HepG2 (cell line): ENCODE measurements around the gene TXN. TPM values are rescaled to one million over a fixed set of nuclear protein-coding genes. Genes with fewer than 3 reads are reported as not detected.

Experiments used
- ATAC-seq: fragments of 200-7000 bp; cut with Tn5 transposase; 3 replicates; pipeline ENCODE4 v1.9.1; 2020; ENCODE audit warnings: mild to moderate bottlenecking, moderate library complexity
- BruUV-seq: library from RNA; stranded (reverse); fragments of 400-500 nt; replicated peaks from 2 replicates; lab custom pipeline; 2021; lab: Mats Ljungman, UMichigan
- CTCF ChIA-PET: fragments of 300-600 bp; formaldehyde crosslinking; extraction: SDS; loops from one replicate; lab custom pipeline; 2021; ENCODE audit warnings: low total read pairs, inconsistent platforms, low intra/inter-chr PET ratio; lab: Yijun Ruan, JAX
- POLR2A ChIA-PET: fragments of 350-600 bp; sonication (Branson Sonifier 250); formaldehyde crosslinking; loops from one replicate; lab custom pipeline; 2020; ENCODE audit warnings: antibody characterized with exemption, inconsistent platforms; lab: Yijun Ruan, JAX
- DNase-seq: peaks from one replicate; pipeline ENCODE4 v3.0.0-alpha.2; 2015; ENCODE audit warnings: low spot score
- FAIRE-seq: peaks from 3 replicates; lab custom pipeline; 2011; peaks lifted over from hg19 to GRCh38; lab: Jason Lieb, UNC
- H2AFZ ChIP-seq: one replicate; pipeline ENCODE4 v1.6.1; 2011; ENCODE audit warnings: low read length, inconsistent platforms
- H3K27ac ChIP-seq: fragments of 300-600 bp; 3 replicates; pipeline ENCODE4 v1.8.0; 2011; ENCODE audit warnings: mixed run types, mild to moderate bottlenecking, mixed read lengths, low read length, inconsistent platforms; ENCODE audit not compliant: insufficient read depth; ENCODE audit errors: extremely low read length
- H3K27me3 ChIP-seq, 2 experiments: fragments of 200-600 bp in 1 of 2; 2 replicates in 1 of 2; 3 replicates in 1 of 2; pipeline versions ENCODE4 v1.6.0 to v1.8.0; 2011; ENCODE audit warnings: low read length in 2 of 2, mild to moderate bottlenecking in 2 of 2, moderate library complexity in 2 of 2, inconsistent platforms in 1 of 2; ENCODE audit not compliant: insufficient read depth in 2 of 2, control insufficient read depth in 1 of 2
- H3K36me3 ChIP-seq, 2 experiments: fragments of 200-600 bp in 1 of 2; replicated peaks in 1 of 2; 2 replicates in 1 of 2; 3 replicates in 1 of 2; pipeline versions ENCODE4 v1.5.1 to v1.8.0; 2011; ENCODE audit warnings: low read length in 2 of 2, inconsistent platforms in 1 of 2; ENCODE audit not compliant: insufficient read depth in 2 of 2, control insufficient read depth in 1 of 2
- H3K4me1 ChIP-seq: 2 replicates; pipeline ENCODE4 v1.5.1; 2012; ENCODE audit warnings: low read length, inconsistent platforms; ENCODE audit not compliant: insufficient read depth
- H3K4me2 ChIP-seq: 2 replicates; pipeline ENCODE4 v1.6.0; 2011; ENCODE audit warnings: low read depth, low read length, inconsistent platforms
- H3K4me3 ChIP-seq, 3 experiments: fragments of 200-600 bp in 1 of 3; sonication (generic), shearing (Covaris generic) in 1 of 3; replicated peaks in 1 of 3; 2 replicates each; pipeline ENCODE4 v1.5.1; 2011 to 2016; ENCODE audit warnings: low read length in 3 of 3, inconsistent platforms in 2 of 3, low read depth in 2 of 3, mild to moderate bottlenecking in 2 of 3, control low read depth in 1 of 3, mixed read lengths in 1 of 3; ENCODE audit not compliant: insufficient read depth in 1 of 3
- H3K79me2 ChIP-seq: one replicate; pipeline ENCODE4 v1.6.1; 2011; ENCODE audit warnings: low read length, inconsistent platforms; ENCODE audit not compliant: insufficient read depth
- H3K9ac ChIP-seq: 2 replicates; pipeline ENCODE4 v1.6.0; 2011; ENCODE audit warnings: mild to moderate bottlenecking, low read depth, low read length, inconsistent platforms; ENCODE audit not compliant: insufficient read depth
- H3K9me3 ChIP-seq: 2 replicates; pipeline ENCODE4 v1.5.1; 2012; ENCODE audit warnings: mild to moderate bottlenecking, low read length
- H4K20me1 ChIP-seq: 2 replicates; pipeline ENCODE4 v1.6.0; 2011; ENCODE audit warnings: inconsistent platforms, mild to moderate bottlenecking, low read length, moderate library complexity; ENCODE audit not compliant: insufficient read depth
- ATF1 ChIP-seq: IDR thresholded peaks from 2 replicates; pipeline ENCODE4 v1.6.1; 2016; ENCODE audit warnings: mild to moderate bottlenecking, control low read depth
- DMAP1 ChIP-seq: IDR thresholded peaks from 2 replicates; pipeline ENCODE4 v1.6.1; 2016
- ESRRA ChIP-seq: sonication (generic); formaldehyde crosslinking; IDR thresholded peaks from 2 replicates; pipeline ENCODE4 v1.5.1; 2020; ENCODE audit warnings: mild to moderate bottlenecking, low read depth, missing genetic modification reagents
- FOXA3 ChIP-seq: IDR thresholded peaks from 2 replicates; pipeline ENCODE4 v1.6.1; 2016; ENCODE audit warnings: missing genetic modification reagents, missing compliant biosample characterization
- PRPF4 ChIP-seq: fragments of 200-400 bp; formaldehyde crosslinking; IDR thresholded peaks from 2 replicates; pipeline ENCODE4 v1.6.1; 2016; ENCODE audit warnings: low read length, low read depth; ENCODE audit not compliant: poor library complexity, severe bottlenecking
- PTBP1 ChIP-seq: fragments of 200-400 bp; formaldehyde crosslinking; IDR thresholded peaks from 2 replicates; pipeline ENCODE4 v1.6.1; 2018; ENCODE audit warnings: low read length, low read depth; ENCODE audit not compliant: poor library complexity, severe bottlenecking
- SALL2 ChIP-seq: sonication (generic); formaldehyde crosslinking; IDR thresholded peaks from 2 replicates; pipeline ENCODE4 v1.8.1; 2023; ENCODE audit warnings: mild to moderate bottlenecking, missing genetic modification reagents, inconsistent platforms
- SAP130 ChIP-seq: IDR thresholded peaks from 2 replicates; pipeline ENCODE4 v1.6.1; 2016; ENCODE audit warnings: low read depth
- SMAD9 ChIP-seq: sonication (generic); formaldehyde crosslinking; IDR thresholded peaks from 2 replicates; pipeline ENCODE4 v1.5.1; 2020; ENCODE audit warnings: mild to moderate bottlenecking, missing genetic modification reagents
- SRSF1 ChIP-seq: fragments of 200-400 bp; formaldehyde crosslinking; optimal IDR thresholded peaks from 2 replicates; pipeline ENCODE3; 2017; ENCODE audit warnings: mild to moderate bottlenecking, low read depth, low read length, moderate library complexity
- TARDBP ChIP-seq: sonication (generic); formaldehyde crosslinking; IDR thresholded peaks from 2 replicates; pipeline ENCODE4 v1.8.0; 2022; ENCODE audit warnings: mild to moderate bottlenecking, missing genetic modification reagents
- TMF1 ChIP-seq: sonication (generic); formaldehyde crosslinking; IDR thresholded peaks from 2 replicates; pipeline ENCODE4 v1.8.1; 2022; ENCODE audit warnings: low read depth, missing genetic modification reagents
- ZNF615 ChIP-seq: sonication (generic); formaldehyde crosslinking; IDR thresholded peaks from 2 replicates; pipeline ENCODE4 v1.5.0; 2020; ENCODE audit warnings: mild to moderate bottlenecking, missing genetic modification reagents, borderline replicate concordance
- ZNF703 ChIP-seq: sonication (generic); formaldehyde crosslinking; IDR thresholded peaks from 2 replicates; pipeline ENCODE4 v1.5.1; 2020; ENCODE audit warnings: missing genetic modification reagents, mild to moderate bottlenecking, moderate library complexity, borderline replicate concordance
- ZNF775 ChIP-seq: sonication (generic); formaldehyde crosslinking; IDR thresholded peaks from 2 replicates; pipeline ENCODE4 v1.4.0; 2020; ENCODE audit warnings: missing genetic modification reagents, mild to moderate bottlenecking, moderate library complexity, borderline replicate concordance
- ZNF788 ChIP-seq: sonication (generic); formaldehyde crosslinking; IDR thresholded peaks from 2 replicates; pipeline ENCODE4 v1.5.0; 2020; ENCODE audit warnings: mild to moderate bottlenecking, missing genetic modification reagents, borderline replicate concordance
- WGBS: methylation state at CpG from one replicate; pipeline ENCODE4 v1.1.6; 2017; ENCODE audit warnings: low lambda C conversion rate; 5-methylcytosine and 5-hydroxymethylcytosine counted together
- in situ Hi-C: cut with HindIII; loops from 2 replicates; pipeline ENCODE4 v1.10.0; 2017; ENCODE audit warnings: low pct_unique_long_range_greater_than_20kb; ENCODE audit not compliant: extremely low pct_ligation_motif_present
- intact Hi-C: fragments of 100-400 bp; cut with micrococcal nuclease; formaldehyde crosslinking; loops from one replicate; pipeline ENCODE4 v1.10.0; 2022; ENCODE audit not compliant: unreplicated experiment
- polyA plus RNA-seq, 8 experiments: library from polyadenylated mRNA; depleted of rRNA in 3 of 8; stranded (reverse) in 7 of 8; unstranded in 1 of 8; fragments of >200 nt; fragmentation: Illumina TruSeq in 4 of 8; extraction: Trizol in 4 of 8; gene quantifications; 2 replicates each; pipeline versions ENCODE4 v1.2.1 to v1.2.3, GENCODE V29; 2011 to 2016; ENCODE audit warnings: low read depth in 4 of 8, missing spikeins in 1 of 8, mixed read lengths in 1 of 8; ENCODE audit not compliant: insufficient read depth in 1 of 8
- total RNA-seq, 5 experiments: library from RNA; depleted of rRNA; stranded (reverse); fragments of >200 nt; fragmentation: Illumina TruSeq; extraction: Trizol; gene quantifications; 2 replicates each; pipeline ENCODE4 v1.2.3, GENCODE V29; 2016; ENCODE audit warnings: low read depth in 1 of 5
- TF ChIP-seq, protein P1 (sequence below): IDR thresholded peaks from 2 replicates; pipeline ENCODE4 v1.6.1; 2016; ENCODE audit warnings: control low read depth
- TF ChIP-seq, protein P2 (sequence below): sonication (generic); formaldehyde crosslinking; IDR thresholded peaks from 2 replicates; pipeline ENCODE4 v1.4.0; 2020; ENCODE audit warnings: missing genetic modification reagents
- TF ChIP-seq, protein P3 (sequence below): sonication (generic); formaldehyde crosslinking; IDR thresholded peaks from 2 replicates; pipeline ENCODE4 v1.4.0; 2020; ENCODE audit warnings: missing genetic modification reagents

The TXN gene
- total and polyA plus RNA-seq, 2 of the 13 experiments (the other 11 are each of a cell fraction or from before 2014, with no cell fraction given): 364 to 470 TPM

DNA sequence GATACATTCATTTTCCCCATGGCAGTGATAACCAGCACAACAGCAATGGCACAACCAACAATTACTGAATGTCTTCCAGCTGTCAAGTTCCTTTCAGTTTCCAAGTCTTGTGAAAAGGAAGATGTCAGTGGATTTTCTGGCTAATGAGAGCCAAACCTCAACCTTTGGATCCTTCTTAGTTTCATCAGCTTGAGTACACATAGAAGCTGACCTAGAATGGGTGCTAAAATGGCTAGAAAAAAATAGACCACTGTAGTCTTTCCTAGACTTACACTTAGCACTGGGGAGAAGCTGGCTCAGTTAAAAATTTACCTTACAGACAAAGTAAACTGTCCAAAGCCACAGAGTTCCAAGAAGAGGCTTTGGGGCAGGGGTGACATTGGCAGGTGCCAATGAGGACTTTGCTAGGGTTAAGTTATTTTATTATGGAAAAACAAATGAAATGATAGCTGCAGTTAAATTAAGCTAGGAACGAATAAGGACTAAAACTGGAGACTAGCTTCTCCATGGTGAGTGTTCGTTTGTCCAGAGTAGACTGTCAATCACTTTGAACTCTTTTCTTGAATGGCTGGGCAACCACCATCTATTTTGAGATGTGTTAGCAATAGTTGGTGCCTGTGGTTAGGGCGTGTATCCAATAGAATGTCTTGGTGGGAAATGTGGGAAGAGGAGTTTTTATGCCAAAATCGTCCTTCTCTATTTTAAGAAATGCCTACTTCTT, 25.9 kb upstream of the TXN start:
- no TSS peak for BruUV-seq
- ChIA-PET CTCF (no interaction called here), POLR2A (interaction anchor here (1.3 to 3.4 kb wide), 3 partner anchors 16 to 61 kb away, joined by 3 to 28 read pairs (median 3); partner anchors contain the start of gene TXN)
- Histone ChIP-seq H3K9me3 (no peaks in the 10 kb centered on the region), H3K9ac (no peak overlapping the region), H3K4me3 (peak overlapping the region in 2 of 3 experiments; percentile 25 to 27; a peak in 3 of 6 replicates), H3K27ac (peak overlapping the region; percentile 41), H3K4me1 (peaks cover 54% of the 10 kb centered on the region), H4K20me1 (no peaks in the 10 kb centered on the region), H3K4me2 (peak overlapping the region; percentile 65), H3K27me3 (no peaks in the 10 kb centered on the region), H2AFZ (no peak overlapping the region), H3K36me3 (no peaks in the 10 kb centered on the region), H3K79me2 (no peaks in the 10 kb centered on the region)
- intact Hi-C loops (no loop called here), in situ Hi-C loops (no loop called here)
- ATAC-seq (peak; percentile 87), DNase-seq (peak; percentile 28), FAIRE-seq (peak; percentile 61)
- WGBS: 1% methylated on average over 4 of the region's 4 CpGs
- TF ChIP-seq SRSF1 (no peak), TARDBP (CRISPR knock-in tag) (no peak), TMF1 (CRISPR knock-in tag) (no peak), ATF1 (no peak), ZNF615 (CRISPR knock-in tag) (no peak), ZNF788 (CRISPR knock-in tag) (no peak), ZNF703 (CRISPR knock-in tag) (no peak), PTBP1 (no peak), FOXA3 (CRISPR knock-in tag) (peak; percentile 67), ESRRA (CRISPR knock-in tag) (no peak), SAP130 (0 out of 2 replicates have a peak, but pooled peaks have one; percentile 9), ZNF775 (CRISPR knock-in tag) (peak; percentile 86; the same call in 1 of the 2 replicates), SMAD9 (CRISPR knock-in tag) (no peak), SALL2 (CRISPR knock-in tag) (no peak), DMAP1 (CRISPR knock-in tag) (no peak), PRPF4 (no peak)
- TF ChIP-seq, protein P1, sequence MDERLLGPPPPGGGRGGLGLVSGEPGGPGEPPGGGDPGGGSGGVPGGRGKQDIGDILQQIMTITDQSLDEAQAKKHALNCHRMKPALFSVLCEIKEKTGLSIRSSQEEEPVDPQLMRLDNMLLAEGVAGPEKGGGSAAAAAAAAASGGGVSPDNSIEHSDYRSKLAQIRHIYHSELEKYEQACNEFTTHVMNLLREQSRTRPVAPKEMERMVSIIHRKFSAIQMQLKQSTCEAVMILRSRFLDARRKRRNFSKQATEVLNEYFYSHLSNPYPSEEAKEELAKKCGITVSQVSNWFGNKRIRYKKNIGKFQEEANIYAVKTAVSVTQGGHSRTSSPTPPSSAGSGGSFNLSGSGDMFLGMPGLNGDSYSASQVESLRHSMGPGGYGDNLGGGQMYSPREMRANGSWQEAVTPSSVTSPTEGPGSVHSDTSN (CRISPR knock-in tag): peak; percentile 65
- TF ChIP-seq, protein P2, sequence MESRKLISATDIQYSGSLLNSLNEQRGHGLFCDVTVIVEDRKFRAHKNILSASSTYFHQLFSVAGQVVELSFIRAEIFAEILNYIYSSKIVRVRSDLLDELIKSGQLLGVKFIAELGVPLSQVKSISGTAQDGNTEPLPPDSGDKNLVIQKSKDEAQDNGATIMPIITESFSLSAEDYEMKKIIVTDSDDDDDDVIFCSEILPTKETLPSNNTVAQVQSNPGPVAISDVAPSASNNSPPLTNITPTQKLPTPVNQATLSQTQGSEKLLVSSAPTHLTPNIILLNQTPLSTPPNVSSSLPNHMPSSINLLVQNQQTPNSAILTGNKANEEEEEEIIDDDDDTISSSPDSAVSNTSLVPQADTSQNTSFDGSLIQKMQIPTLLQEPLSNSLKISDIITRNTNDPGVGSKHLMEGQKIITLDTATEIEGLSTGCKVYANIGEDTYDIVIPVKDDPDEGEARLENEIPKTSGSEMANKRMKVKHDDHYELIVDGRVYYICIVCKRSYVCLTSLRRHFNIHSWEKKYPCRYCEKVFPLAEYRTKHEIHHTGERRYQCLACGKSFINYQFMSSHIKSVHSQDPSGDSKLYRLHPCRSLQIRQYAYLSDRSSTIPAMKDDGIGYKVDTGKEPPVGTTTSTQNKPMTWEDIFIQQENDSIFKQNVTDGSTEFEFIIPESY (CRISPR knock-in tag): no peak
- TF ChIP-seq, protein P3, sequence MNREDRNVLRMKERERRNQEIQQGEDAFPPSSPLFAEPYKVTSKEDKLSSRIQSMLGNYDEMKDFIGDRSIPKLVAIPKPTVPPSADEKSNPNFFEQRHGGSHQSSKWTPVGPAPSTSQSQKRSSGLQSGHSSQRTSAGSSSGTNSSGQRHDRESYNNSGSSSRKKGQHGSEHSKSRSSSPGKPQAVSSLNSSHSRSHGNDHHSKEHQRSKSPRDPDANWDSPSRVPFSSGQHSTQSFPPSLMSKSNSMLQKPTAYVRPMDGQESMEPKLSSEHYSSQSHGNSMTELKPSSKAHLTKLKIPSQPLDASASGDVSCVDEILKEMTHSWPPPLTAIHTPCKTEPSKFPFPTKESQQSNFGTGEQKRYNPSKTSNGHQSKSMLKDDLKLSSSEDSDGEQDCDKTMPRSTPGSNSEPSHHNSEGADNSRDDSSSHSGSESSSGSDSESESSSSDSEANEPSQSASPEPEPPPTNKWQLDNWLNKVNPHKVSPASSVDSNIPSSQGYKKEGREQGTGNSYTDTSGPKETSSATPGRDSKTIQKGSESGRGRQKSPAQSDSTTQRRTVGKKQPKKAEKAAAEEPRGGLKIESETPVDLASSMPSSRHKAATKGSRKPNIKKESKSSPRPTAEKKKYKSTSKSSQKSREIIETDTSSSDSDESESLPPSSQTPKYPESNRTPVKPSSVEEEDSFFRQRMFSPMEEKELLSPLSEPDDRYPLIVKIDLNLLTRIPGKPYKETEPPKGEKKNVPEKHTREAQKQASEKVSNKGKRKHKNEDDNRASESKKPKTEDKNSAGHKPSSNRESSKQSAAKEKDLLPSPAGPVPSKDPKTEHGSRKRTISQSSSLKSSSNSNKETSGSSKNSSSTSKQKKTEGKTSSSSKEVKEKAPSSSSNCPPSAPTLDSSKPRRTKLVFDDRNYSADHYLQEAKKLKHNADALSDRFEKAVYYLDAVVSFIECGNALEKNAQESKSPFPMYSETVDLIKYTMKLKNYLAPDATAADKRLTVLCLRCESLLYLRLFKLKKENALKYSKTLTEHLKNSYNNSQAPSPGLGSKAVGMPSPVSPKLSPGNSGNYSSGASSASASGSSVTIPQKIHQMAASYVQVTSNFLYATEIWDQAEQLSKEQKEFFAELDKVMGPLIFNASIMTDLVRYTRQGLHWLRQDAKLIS (CRISPR knock-in tag): no peak
